GM10847 (cell line): ENCODE data around the gene BTBD9.

Source experiments
- POLR2A ChIP-seq: IDR thresholded peaks from 2 replicates; pipeline ENCODE4 v1.6.1; 2011; ENCODE audit not compliant: insufficient read length; ENCODE audit errors: extremely low read depth

The BTBD9 gene

GRCh38 chr6:38350942-38351341 is 288.8 kb downstream of the BTBD9 start:
- no peak for TF ChIP-seq POLR2A

- TF ChIP-seq POLR2A, result no peak
These were observed 289.5 kb downstream of the BTBD9 start for GRCh38 chr6:38350220-38350619.

GRCh38 chr6:38349795-38350194 is 289.9 kb downstream of the BTBD9 start:
- no peak for TF ChIP-seq POLR2A

- TF ChIP-seq POLR2A, result no peak
These were observed 290.5 kb downstream of the BTBD9 start for GRCh38 chr6:38349221-38349620.

- TF ChIP-seq POLR2A, result no peak
These were observed 291.4 kb downstream of the BTBD9 start for GRCh38 chr6:38348371-38348770.

- no peak for TF ChIP-seq POLR2A
These were observed 293.2 kb downstream of the BTBD9 start for GRCh38 chr6:38346291-38347079.

GRCh38 chr6:38345586-38345985 is 294.1 kb downstream of the BTBD9 start:
- TF ChIP-seq POLR2A, result no peak

- TF ChIP-seq POLR2A, result no peak
These were observed 298.2 kb downstream of the BTBD9 start for GRCh38 chr6:38341496-38341895.

- TF ChIP-seq POLR2A, result no peak
These were observed 299.8 kb downstream of the BTBD9 start for GRCh38 chr6:38339914-38340313.

- TF ChIP-seq POLR2A, result no peak
These were observed 301.8 kb downstream of the BTBD9 start for GRCh38 chr6:38337819-38338465.

- no peak for TF ChIP-seq POLR2A
These were observed 302.8 kb downstream of the BTBD9 start for GRCh38 chr6:38336922-38337321.

- no peak for TF ChIP-seq POLR2A
These were observed 312.9 kb downstream of the BTBD9 start for GRCh38 chr6:38326837-38327236.

- no peak for TF ChIP-seq POLR2A
These were observed 316.5 kb downstream of the BTBD9 start for GRCh38 chr6:38323216-38323615.

GRCh38 chr6:38322138-38322537 is 317.6 kb downstream of the BTBD9 start:
- no peak for TF ChIP-seq POLR2A

- no peak for TF ChIP-seq POLR2A
These were observed 318.9 kb downstream of the BTBD9 start for GRCh38 chr6:38320843-38321242.

GRCh38 chr6:38320358-38320757 is 319.4 kb downstream of the BTBD9 start:
- TF ChIP-seq POLR2A, result no peak

- TF ChIP-seq POLR2A, result no peak
These were observed 320.2 kb downstream of the BTBD9 start for GRCh38 chr6:38319256-38320212.
